H1 (cell line): ENCODE results near the gene CHMP4B.

Experiments
- EP300 ChIP-seq, 2 experiments: IDR thresholded peaks; 1 replicate in 1 of 2; 2 replicates in 1 of 2; pipeline ENCODE4 v1.6.1; 2011 to 2012; ENCODE audit warnings: low read depth in 2 of 2, low read length in 2 of 2, mild to moderate bottlenecking in 2 of 2, borderline replicate concordance in 1 of 2, inconsistent platforms in 1 of 2, moderate library complexity in 1 of 2
- EZH2 ChIP-seq: fragments of 200-600 bp; sonication (generic); IDR thresholded peaks from 2 replicates; pipeline ENCODE4 v1.7.1; 2012; ENCODE audit warnings: low read depth, mild to moderate bottlenecking, moderate library complexity, low read length, inconsistent platforms; ENCODE audit not compliant: severe bottlenecking
- GABPA ChIP-seq: IDR thresholded peaks from 2 replicates; pipeline ENCODE4 v1.6.1; 2011; ENCODE audit warnings: mild to moderate bottlenecking, low read length, moderate library complexity, borderline replicate concordance; ENCODE audit not compliant: insufficient read depth
- GTF2F1 ChIP-seq: IDR thresholded peaks from 2 replicates; pipeline ENCODE4 v1.6.1; 2012; ENCODE audit warnings: low read depth, low read length, improper control_type of control experiment, borderline replicate concordance
- POLR2A ChIP-seq, 2 experiments: IDR thresholded peaks; 1 replicate in 1 of 2; 2 replicates in 1 of 2; pipeline ENCODE4 v1.6.1; 2011; ENCODE audit warnings: low read depth in 2 of 2, low read length in 2 of 2, mild to moderate bottlenecking in 2 of 2; ENCODE audit errors: control extremely low read depth in 1 of 2
- POLR2AphosphoS5 ChIP-seq: IDR thresholded peaks from 2 replicates; pipeline ENCODE4 v1.6.1; 2011; ENCODE audit warnings: low read depth, low read length
- RFX5 ChIP-seq: IDR thresholded peaks from 2 replicates; pipeline ENCODE4 v1.6.1; 2011; ENCODE audit warnings: low read depth, low read length, improper control_type of control experiment, borderline replicate concordance
- TAF1 ChIP-seq: IDR thresholded peaks from 2 replicates; pipeline ENCODE4 v1.6.1; 2011; ENCODE audit warnings: mild to moderate bottlenecking, low read depth, low read length
- TF ChIP-seq, protein P1 (sequence below), 3 experiments: IDR thresholded peaks; 1 replicate in 2 of 3; 2 replicates in 1 of 3; pipeline versions ENCODE4 v1.5.1 to v1.6.1; 2011; ENCODE audit warnings: low read length in 3 of 3, mild to moderate bottlenecking in 3 of 3, inconsistent platforms in 2 of 3, low read depth in 1 of 3, moderate library complexity in 1 of 3; ENCODE audit not compliant: insufficient read depth in 1 of 3; ENCODE audit errors: control extremely low read depth in 1 of 3
- TF ChIP-seq, protein P2 (sequence below): IDR thresholded peaks from 2 replicates; pipeline ENCODE4 v1.6.1; 2012; ENCODE audit warnings: low read length, inconsistent platforms
- TF ChIP-seq, protein P3 (sequence below): IDR thresholded peaks from 2 replicates; pipeline ENCODE4 v1.6.1; 2012; ENCODE audit warnings: inconsistent platforms

DNA sequence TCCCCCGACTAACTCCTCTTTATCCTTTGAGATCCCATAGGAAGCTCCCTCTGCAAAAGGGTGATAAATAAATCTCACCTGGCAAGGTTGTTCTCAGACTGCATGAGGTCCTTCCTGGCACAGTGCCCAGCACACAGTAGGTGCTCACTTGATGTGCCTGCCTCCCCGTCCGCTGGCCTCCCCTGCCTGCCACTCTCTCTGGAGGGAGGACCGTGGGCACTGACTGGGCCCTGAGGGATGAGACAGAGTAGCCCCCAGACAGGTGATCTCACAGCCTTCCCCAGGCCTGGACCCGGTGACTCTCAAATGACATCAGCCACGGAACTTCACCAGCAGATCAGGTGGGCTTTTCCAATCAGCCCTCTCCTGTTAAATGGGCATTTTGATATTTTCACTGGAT is 57.4 kb downstream of the CHMP4B start:
- TF ChIP-seq POLR2AphosphoS5 (no peak), TAF1 (no peak), EP300 (IDR thresholded peaks at IDR 0.05; ENCODE audit: borderline replicate concordance in 1 of 2, low read depth in 2 of 2, low read length in 2 of 2) (no peak), GTF2F1 (no peak), POLR2A (IDR thresholded peaks at IDR 0.05; ENCODE audit: control extremely low read depth in 1 of 2, low read depth in 2 of 2, low read length in 2 of 2) (no peak), EZH2 (no peak), RFX5 (no peak), GABPA (no peak)
- TF ChIP-seq, protein P1, sequence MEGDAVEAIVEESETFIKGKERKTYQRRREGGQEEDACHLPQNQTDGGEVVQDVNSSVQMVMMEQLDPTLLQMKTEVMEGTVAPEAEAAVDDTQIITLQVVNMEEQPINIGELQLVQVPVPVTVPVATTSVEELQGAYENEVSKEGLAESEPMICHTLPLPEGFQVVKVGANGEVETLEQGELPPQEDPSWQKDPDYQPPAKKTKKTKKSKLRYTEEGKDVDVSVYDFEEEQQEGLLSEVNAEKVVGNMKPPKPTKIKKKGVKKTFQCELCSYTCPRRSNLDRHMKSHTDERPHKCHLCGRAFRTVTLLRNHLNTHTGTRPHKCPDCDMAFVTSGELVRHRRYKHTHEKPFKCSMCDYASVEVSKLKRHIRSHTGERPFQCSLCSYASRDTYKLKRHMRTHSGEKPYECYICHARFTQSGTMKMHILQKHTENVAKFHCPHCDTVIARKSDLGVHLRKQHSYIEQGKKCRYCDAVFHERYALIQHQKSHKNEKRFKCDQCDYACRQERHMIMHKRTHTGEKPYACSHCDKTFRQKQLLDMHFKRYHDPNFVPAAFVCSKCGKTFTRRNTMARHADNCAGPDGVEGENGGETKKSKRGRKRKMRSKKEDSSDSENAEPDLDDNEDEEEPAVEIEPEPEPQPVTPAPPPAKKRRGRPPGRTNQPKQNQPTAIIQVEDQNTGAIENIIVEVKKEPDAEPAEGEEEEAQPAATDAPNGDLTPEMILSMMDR (IDR thresholded peaks at IDR 0.05; ENCODE audit: control extremely low read depth in 1 of 3, insufficient read depth in 1 of 3, low read depth in 1 of 3, low read length in 3 of 3), result no peak
- TF ChIP-seq, protein P2, sequence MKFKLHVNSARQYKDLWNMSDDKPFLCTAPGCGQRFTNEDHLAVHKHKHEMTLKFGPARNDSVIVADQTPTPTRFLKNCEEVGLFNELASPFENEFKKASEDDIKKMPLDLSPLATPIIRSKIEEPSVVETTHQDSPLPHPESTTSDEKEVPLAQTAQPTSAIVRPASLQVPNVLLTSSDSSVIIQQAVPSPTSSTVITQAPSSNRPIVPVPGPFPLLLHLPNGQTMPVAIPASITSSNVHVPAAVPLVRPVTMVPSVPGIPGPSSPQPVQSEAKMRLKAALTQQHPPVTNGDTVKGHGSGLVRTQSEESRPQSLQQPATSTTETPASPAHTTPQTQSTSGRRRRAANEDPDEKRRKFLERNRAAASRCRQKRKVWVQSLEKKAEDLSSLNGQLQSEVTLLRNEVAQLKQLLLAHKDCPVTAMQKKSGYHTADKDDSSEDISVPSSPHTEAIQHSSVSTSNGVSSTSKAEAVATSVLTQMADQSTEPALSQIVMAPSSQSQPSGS, result no peak
- TF ChIP-seq, protein P3, sequence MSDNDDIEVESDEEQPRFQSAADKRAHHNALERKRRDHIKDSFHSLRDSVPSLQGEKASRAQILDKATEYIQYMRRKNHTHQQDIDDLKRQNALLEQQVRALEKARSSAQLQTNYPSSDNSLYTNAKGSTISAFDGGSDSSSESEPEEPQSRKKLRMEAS, result no peak
